GM19397 (cell line): ENCODE data around the gene SLC8A1.

Source experiments
- ATAC-seq: cut with Tn5 transposase; IDR thresholded peaks from one replicate; pipeline ENCODE4 v1.9.1; 2021; ENCODE audit warnings: mild to moderate bottlenecking, moderate library complexity; ENCODE audit not compliant: unreplicated experiment

Gene SLC8A1

DNA sequence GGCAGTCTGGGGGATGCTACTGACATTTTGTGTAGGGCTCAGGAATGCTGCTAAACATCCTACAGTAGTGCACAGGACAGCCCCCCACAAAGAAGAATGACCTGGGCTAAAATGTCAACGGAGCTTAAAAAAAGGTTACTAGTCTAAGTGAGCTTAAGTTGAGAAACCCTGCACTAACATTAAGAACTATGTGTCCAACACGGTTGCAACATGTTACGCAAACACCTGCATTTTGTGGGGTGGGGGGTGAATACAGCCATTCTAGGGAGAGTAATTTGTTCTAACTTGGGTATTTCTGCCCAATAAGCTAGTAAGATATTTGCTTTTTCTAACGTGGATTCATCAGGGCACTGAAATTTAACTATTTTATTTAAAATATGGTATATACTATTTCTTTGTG lies 57.9 kb downstream of the SLC8A1 start:
- ATAC-seq = no peak

DNA sequence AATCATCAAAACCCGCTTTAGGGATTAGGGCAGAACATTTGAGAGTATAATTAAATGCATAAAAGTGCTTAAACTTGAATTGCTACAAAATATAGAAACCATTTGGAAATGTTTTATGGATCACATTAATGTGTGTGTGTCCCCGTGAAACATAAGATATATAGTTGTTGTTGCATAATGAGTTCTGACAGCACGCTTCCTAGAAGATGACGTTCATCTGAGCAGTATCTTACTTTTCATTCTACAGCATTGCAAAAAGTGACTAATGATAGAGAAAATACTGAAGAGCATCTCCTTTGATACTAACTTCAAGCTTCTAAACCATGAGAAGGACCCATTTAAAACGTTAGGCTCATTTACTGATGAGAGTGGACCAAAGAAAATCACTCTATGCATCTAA lies 63.7 kb downstream of the SLC8A1 start:
- ATAC-seq = no peak

DNA sequence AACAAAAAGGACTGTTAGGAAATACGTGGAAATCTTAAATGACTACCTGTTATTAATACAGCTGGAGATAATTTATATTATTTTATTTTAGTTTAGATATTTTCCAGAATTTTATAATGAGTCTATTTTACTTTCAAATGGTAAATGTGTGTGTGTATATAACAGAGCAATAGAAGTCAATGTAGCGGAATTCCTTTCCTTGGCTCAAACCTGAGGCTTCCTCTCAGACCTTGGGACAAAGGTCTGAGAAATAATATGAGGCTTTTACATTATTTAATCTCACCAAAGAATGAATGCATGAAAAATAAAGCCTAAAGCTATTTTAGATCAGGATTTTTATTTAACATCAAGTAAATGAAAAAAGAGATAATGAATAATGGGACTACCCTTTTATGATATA lies 65.7 kb downstream of the SLC8A1 start:
- ATAC-seq = no peak

DNA sequence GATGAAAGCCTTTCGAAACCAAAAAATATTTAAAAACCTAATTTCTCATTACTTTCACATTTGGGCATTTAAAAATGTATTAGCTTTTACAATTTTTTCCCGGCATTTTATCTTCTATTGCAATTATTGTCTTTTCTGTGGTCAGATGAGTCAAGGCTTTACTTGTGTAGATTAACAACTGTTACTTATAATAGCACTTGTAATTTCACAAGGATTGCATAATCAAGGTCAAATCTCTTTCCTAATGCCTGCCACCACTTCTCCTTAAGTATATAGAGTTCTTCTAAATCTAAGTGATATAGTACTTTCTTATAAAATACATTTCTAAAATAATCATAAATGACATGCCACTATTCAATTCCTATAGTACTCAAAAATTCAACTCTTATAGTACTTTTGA lies 67.2 kb downstream of the SLC8A1 start:
- ATAC-seq = no peak

DNA sequence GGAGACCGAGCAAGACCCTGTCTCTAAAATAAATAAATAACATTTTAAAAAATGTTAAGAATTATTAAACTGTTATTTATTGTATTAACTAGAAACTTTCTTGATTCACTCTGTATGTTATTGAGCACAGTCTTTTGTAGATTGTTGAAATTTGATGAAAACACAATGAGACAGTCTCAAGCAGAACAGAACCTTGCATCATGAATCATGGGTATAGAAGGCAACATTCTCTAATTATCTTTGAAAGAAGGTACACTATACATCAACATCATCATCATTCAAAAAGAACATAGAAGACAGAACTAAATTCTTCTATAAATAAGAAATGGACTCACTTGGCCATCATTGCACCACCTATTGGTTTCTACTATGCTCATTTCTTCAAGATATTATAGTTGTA lies 67.7 kb downstream of the SLC8A1 start:
- no peak for ATAC-seq

DNA sequence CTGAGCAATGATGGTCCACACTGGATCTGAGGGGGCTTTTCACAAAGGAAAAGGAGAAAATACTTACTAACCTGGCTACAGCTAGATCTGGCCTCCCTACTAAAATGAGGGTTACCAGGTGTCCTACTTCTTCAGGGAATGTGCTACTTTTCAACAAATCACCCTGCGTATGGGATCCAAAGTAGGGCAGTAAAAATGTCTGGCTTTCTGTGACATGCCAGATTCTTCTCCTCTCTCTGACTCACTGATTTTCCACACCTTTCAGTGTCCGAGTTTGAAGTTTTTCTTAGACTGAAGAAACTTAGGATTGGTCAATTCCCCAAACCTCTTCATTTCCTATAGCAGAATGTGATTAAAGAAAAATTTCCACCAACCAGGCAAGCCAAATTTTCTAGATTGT lies 71.2 kb downstream of the SLC8A1 start:
- ATAC-seq = no peak

DNA sequence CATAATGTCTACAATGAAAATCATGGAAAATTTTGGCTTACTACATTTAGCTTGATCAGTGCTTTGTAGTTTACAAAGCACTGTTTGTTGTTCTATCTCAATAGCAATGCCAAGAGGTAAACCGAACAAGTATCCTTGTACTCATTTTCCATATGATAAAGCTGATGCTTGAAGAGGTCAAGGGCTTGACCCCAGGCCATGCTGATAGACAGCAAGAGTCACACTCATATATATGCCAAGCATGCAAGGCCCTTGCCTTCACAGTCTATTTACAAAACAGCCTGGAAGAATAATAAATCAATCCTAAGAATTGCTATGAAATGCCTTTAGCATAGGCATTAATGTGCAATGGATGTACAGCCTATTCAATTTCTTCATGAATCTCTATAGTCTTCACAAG lies 71.8 kb downstream of the SLC8A1 start:
- no peak for ATAC-seq

DNA sequence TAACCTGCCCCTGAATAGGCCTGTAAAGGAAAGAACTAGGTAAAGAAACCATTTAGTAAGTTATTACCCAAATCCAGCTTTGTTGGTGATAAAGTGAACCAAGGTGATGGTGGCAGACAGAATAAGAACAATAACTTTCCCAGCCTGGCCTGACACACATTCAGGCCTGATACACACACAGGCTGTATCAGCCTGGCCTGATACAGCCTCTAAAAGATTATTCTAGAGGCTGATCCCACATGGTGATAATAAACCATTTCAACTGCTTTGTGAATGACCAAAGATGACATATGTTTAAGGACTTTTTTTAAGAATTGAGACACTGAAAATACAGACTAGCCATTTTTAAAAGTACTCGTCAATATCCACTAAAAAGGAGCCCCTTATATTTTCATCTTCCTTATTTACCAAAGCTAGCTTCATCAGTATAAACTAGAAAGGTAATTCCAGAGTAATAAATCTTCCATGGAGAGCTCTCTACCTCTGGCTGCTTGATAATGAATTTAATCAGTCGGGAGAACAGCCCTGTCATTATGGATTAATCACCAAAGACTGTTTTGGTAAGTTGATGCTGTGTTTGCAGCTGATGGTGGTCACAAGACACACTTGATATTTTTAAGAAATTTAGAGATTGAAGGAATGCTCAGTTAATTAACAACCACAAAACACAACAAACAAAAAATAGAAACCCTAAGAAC lies 77.2 kb downstream of the SLC8A1 start:
- no peak for ATAC-seq

DNA sequence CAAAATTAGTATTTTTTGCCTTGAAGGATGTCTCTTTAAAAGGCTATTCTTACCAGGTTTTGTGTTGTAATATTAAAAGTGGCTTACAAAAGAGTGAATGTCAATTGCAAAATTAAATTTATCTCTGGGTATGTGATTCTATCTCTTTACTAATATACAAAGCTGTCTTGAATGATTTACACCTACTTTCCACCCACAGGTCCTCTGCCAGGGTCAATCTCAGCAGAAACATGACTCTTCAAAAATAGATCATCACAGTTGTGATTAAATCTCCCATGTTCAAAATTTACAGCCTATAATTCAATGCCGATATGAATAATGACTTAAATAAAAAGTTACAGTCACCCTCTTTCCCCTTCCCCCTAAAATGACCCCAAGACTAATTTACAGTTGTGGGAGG lies 78.8 kb downstream of the SLC8A1 start:
- no peak for ATAC-seq

DNA sequence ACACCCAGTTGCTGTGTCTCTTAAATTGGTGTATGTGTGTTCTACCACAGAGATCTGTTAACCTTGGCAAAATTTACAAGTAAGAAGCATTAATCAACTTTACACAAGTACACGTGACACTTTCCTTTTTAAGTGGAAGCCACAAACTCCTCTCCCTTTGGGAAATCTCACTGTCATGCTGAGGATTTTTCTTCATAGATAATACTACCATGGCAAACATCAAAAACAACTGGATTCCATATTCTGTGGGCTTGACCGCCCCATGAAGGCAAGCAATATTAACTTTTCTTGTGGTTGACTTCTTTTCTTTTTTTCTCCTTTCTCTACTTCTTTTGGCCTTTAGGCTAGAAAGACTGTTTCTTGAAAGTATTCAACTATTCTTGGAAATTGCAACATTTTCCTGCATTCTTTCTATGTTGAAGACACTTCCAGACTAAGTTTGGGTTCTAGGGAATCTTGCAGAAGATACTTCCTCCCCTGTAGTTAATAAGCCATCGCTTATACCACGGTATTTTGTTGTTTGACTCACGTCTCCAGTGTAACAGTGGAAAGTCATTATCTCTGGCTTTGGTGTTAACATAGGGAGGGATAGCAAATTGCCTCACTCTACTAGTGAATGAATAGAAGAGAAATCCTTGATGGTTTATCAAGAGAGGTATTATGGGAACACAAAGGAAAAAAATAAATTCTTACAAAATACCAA lies 79.5 kb downstream of the SLC8A1 start:
- no peak for ATAC-seq

DNA sequence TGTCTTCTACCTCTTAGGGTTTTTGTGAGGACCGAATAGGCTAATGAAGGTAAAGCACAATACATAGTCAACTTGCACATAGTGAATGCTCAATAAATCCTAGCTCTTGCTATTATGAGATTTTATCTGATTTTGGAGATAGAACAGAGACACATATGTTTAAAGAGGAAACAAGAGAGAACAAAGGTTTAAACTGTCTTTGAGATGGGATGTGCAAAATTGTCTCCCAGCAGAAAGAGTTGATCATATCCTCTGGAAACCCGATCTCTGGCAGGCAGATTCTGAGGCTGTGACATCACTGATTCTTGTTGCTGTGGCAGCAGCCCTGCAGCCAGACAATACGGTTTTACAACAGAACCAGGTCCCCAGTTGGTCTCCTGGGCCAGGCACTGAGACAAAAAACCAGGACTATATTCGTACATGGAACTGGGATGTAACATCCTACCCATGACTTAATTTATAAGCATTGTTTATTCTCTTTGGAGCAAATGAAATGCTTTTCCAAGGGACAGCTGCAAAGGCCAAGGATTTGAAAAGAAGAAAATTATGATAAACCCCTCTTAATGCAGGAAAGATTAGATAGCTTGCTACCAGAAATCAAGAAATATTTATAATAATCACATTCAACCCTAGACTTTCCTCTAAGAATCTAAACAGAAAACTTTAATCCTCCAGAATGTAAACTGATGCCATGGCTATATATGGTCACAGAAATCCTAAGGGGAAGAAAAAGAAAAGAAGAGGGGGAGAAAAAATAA lies 80.2 kb downstream of the SLC8A1 start:
- no peak for ATAC-seq

DNA sequence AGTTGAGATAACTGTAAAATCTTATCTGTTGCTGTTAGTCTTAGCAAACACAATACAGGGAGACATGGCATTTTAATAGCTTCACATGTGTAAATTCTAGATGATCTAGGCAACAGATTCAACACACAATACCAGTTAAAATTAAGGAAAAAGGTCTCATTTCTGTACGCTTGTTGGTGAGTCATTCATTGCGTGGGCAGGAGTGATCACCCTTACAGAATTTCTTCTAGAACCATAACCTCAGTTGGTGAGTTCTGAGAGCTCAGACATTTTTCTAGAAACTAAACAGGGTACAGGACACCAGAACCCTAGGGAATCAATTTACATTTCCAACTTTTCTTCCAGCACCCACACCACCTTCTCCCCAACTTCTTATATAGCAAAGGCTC lies 81.9 kb downstream of the SLC8A1 start:
- no peak for ATAC-seq

DNA sequence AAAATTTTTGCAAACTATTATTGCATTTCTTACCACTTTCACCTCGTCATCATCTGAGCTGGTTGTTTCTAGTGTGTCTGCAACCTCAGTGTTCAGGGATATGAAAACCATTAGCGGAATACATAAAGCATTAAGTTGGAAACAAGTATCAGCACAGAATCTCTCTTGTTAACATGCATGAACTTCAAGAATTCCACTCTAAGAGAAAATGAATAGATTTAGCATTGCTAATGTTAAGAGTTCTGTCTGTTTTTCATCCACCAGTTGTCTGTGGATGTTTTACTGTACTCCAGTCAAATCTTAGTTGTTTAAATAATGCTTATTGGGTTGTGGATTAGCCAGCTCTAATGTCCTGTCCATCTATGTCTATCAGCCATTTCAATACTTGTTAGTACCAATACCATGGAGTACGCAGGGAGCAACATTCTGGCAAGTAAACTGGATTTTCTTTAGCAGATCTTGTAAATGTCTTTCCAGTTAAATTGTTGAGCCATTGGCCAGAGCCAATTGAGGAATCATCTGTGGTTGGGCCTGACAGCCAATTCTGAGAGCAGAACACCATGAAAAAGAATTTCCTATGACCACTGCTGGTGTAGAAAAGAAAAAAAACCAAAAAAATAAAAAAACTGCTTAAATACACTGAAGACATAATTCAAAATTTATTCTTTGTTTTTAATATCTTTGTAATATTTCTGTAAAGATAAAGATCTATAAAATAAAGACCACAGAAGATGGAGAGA lies 82.5 kb downstream of the SLC8A1 start:
- no peak for ATAC-seq

DNA sequence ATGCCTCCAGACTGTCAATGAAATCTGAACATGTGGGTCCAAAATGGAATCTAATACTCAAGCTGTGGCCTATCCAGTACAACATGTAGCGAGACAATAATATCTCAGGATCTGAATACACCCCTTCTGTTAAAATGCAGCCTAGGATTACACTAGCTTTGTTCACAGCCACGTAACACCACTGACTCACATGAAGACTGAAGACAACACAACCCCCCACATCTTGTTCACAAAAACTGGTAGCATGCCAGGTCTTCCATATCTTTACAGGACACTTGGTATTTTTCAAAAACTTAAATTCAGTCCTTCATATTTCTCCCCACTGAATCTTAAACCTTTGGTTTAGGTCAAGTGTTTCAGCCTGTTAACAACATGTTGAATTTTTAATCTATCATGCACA lies 84.2 kb downstream of the SLC8A1 start:
- no peak for ATAC-seq

DNA sequence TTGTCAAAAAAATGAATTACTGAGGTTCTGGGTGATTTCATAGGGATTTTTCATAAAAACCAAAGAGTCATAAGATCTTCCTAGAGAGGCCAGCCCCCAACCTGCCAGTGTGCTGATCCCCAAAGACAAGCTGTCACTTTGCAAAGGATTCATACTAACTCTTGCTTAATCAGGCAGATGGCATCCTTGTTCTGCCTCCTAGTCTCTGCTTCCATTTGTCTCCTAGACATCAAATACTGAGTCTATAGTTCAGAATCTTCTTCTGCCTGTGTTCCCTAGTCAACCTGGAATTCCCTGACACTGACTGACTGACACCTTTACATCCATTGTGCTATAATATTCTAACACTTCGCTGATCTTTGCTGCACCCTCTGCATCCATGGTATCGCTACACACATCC lies 84.9 kb downstream of the SLC8A1 start:
- ATAC-seq = no peak

DNA sequence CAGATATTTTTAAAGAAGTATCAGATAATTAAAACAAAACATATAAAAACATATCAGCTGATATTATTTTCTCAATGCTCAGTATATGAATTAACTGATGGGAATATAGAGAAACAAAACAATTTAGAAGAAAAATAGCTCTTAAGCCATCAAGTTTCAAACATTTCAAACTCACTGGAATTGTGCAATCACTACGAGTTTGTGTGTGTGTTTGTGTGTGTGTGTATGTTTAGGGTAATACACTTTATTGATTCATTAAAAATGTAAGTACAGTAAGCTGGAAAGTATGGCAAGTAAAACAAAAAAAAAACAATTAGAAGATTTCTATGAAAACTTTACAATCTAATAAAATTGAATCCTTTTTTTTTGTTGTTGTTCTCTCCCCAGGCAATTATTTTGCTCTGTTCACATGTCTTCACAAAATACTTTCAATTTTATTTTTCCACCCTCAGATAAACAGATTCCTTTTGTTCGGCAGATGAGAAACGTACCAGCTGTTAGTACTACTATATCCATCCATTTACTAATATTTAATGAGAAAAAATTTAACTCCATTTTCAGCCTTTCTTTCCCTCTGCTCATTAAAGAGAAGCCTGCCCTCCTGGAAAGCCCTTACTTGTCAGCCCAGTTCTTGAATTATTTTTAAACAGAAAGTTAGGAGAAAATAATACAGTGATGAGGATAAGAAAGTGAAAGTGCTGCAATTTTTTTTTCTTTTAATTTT lies 87.6 kb downstream of the SLC8A1 start:
- no peak for ATAC-seq

DNA sequence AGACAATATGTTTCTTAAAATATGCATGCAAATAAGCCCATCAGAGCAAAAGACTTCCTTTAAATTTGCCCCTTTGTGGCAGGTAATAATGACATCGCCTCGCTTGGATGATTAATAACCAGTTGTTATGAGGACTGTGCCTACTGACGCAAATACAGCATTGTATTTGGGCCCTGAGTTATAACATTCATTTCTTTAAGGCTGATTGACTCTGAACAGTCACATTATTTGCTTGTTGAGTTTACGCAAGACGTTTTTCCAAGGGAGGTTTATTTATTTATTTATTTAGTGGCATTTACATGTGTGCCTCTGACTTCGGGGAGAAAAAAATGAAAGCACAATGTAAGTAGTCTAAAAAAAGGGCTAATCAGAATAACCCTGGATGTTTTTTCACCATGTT lies 88.3 kb downstream of the SLC8A1 start:
- no peak for ATAC-seq

DNA sequence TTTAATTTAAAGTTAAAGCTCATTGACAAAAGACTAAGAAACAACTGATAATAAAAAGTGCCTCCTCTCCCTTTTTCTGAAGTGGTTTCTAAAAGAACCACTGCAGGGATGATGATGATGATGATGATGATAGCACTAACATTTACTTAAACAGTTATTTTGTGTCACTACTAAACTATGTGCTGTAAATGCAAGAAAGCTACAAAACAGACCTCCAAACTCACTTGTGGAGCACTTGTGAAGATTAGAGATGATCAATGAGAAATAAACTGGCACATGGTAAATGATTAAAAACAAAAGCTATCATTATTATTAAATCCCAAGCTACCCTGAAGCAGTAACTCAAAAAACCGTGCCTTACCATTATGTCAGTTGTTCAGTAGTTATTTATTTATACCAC lies 88.7 kb downstream of the SLC8A1 start:
- ATAC-seq = no peak

DNA sequence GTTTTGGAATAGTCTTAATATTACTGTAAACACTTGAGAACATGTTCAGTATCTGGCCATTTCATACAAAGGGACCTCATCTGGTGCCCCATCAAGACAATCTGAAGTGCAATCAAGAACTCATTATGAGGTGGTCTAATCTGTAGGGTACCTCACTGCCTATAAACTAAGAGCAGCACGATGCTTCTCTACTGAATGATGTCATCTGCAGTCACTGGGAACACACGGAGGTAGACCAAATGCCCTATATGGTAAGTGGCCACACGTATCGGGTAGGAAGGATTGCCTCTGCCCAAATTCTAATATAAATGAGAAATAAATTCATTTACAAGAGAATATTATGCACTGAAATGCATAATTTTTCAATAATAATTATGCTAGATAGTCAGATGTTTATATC lies 90.4 kb downstream of the SLC8A1 start:
- ATAC-seq = no peak

DNA sequence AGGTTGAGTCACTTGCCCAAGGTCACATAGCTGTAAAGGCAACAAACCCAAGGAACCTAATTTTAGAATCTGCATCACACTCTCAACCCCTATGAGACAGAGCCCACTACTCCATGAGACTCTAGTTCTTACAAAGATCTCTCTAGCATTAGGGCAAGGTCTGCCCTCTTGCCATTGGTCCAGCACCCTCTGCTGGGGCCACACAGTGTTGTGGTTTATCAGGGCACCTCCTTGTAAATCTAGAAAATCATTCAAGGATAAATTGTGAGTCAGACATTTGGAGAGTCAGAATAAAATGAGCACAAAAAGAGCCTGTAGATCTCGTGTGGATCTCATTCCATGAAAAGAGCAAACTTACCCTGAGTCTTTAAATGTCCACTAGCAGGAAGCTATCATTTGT lies 91.2 kb downstream of the SLC8A1 start:
- ATAC-seq = no peak

DNA sequence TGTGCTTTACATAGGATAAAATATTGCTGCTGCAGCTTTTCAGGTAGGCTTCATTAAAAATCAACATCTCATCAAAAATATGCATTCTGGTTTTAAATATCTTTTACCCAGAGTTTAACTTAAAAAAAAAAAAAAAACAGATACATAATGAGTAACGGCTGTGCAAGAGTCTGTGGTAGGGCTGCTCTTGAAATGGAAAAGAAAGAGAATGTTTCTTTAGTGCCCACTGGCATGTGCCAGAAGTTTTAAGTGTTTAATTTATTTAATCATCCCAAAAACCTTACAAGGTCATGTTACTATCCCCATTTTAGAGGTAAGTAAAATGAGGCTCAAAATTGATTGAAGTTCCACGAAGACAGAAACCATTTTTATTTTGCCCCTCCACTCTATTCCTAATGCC lies 92.1 kb downstream of the SLC8A1 start:
- ATAC-seq = no peak
